K562 (cell line): ENCODE data around the gene MYBL2. TPM values are rescaled to one million over a fixed set of nuclear protein-coding genes. Genes with fewer than 3 reads are reported as not detected.
A peak's percentile ranks its signal among the peaks of the same experiment; 100 is the strongest.

Source experiments
- ATAC-seq: fragments of 200-7000 bp; cut with Tn5 transposase; 3 replicates; pipeline ENCODE4 v1.9.1; 2020; ENCODE audit warnings: moderate library complexity
- BruUV-seq: library from RNA; stranded (reverse); fragments of 400-500 nt; replicated peaks from 2 replicates; lab custom pipeline; 2021; lab: Mats Ljungman, UMichigan
- CTCF ChIA-PET: fragments of 300-600 bp; formaldehyde crosslinking; extraction: SDS; loops from one replicate; lab custom pipeline; 2021; ENCODE audit warnings: low intra/inter-chr PET ratio; lab: Yijun Ruan, JAX
- POLR2A ChIA-PET: fragments of 300-600, 350-650 bp; sonication (Branson Sonifier 250); formaldehyde crosslinking; extraction: SDS; loops from one replicate; lab custom pipeline; 2021; ENCODE audit warnings: antibody characterized with exemption, inconsistent platforms; lab: Yijun Ruan, JAX
- DNase-seq, 4 experiments: peaks; one replicate each; pipeline versions ENCODE4 v3.0.0 to v3.0.0-alpha.2; 2011 to 2018; ENCODE audit warnings: low spot score in 3 of 4, mixed read lengths in 3 of 4; ENCODE audit errors: extremely low read depth in 1 of 4
- FAIRE-seq: peaks from 2 replicates; lab custom pipeline; 2011; peaks lifted over from hg19 to GRCh38; lab: Jason Lieb, UNC
- H2AFZ ChIP-seq: 2 replicates; pipeline ENCODE4 v1.6.0; 2011; ENCODE audit warnings: low read depth, low read length, control low read depth, inconsistent platforms
- H3K27ac ChIP-seq: fragments of 200-600 bp; 3 replicates; pipeline ENCODE4 v1.8.0; 2011; ENCODE audit warnings: low read depth, mild to moderate bottlenecking, control low read depth, inconsistent platforms, low read length, moderate library complexity, mixed read lengths; ENCODE audit errors: extremely low read depth
- H3K27me3 ChIP-seq, 2 experiments: fragments of 300-600 bp in 1 of 2; 2 replicates in 1 of 2; 3 replicates in 1 of 2; pipeline versions ENCODE4 v1.6.0 to v1.8.0; 2011; ENCODE audit warnings: inconsistent platforms in 2 of 2, low read length in 2 of 2, mild to moderate bottlenecking in 1 of 2, mixed read lengths in 1 of 2, moderate library complexity in 1 of 2; ENCODE audit not compliant: control insufficient read depth in 2 of 2, insufficient read depth in 2 of 2
- H3K36me3 ChIP-seq: fragments of 300-600 bp; 3 replicates; pipeline ENCODE4 v1.8.0; 2011; ENCODE audit warnings: mild to moderate bottlenecking, low read length, inconsistent platforms; ENCODE audit not compliant: control insufficient read depth, insufficient read depth
- H3K4me1 ChIP-seq, 2 experiments: fragments of 200-600 bp in 1 of 2; replicated peaks in 1 of 2; 2 replicates in 1 of 2; 3 replicates in 1 of 2; pipeline versions ENCODE4 v1.5.1 to v1.8.0; 2011; ENCODE audit warnings: inconsistent platforms in 2 of 2, low read length in 2 of 2, mild to moderate bottlenecking in 1 of 2, mixed read lengths in 1 of 2, moderate library complexity in 1 of 2; ENCODE audit not compliant: control insufficient read depth in 2 of 2, insufficient read depth in 2 of 2
- H3K4me2 ChIP-seq: 2 replicates; pipeline ENCODE4 v1.6.1; 2011; ENCODE audit warnings: low read length, control low read depth, inconsistent platforms, mixed read lengths; ENCODE audit not compliant: insufficient read depth
- H3K4me3 ChIP-seq: fragments of 200-600 bp; sonication (generic), shearing (Covaris generic); 2 replicates; pipeline ENCODE4 v1.5.1; 2016; ENCODE audit warnings: control low read depth, inconsistent platforms
- H3K79me2 ChIP-seq: fragments of 200-600 bp; 3 replicates; pipeline ENCODE4 v1.8.0; 2011; ENCODE audit warnings: low read length, inconsistent platforms; ENCODE audit not compliant: control insufficient read depth, insufficient read depth
- H3K9ac ChIP-seq, 2 experiments: 2 replicates each; pipeline versions ENCODE4 v1.6.0 to v1.6.1; 2011; ENCODE audit warnings: low read depth in 2 of 2, low read length in 2 of 2, control low read depth in 1 of 2, inconsistent platforms in 1 of 2, mild to moderate bottlenecking in 1 of 2, mixed read lengths in 1 of 2; ENCODE audit not compliant: insufficient read depth in 1 of 2
- H3K9me1 ChIP-seq: one replicate; pipeline ENCODE4 v1.6.0; 2011; ENCODE audit warnings: inconsistent platforms, mild to moderate bottlenecking, low read length, moderate library complexity; ENCODE audit not compliant: control insufficient read depth, insufficient read depth
- H3K9me3 ChIP-seq: replicated peaks from 2 replicates; pipeline ENCODE4 v1.5.1; 2011; ENCODE audit warnings: low read depth, low read length, inconsistent platforms; ENCODE audit not compliant: control insufficient read depth, insufficient read depth
- H4K20me1 ChIP-seq: replicated peaks from 2 replicates; pipeline ENCODE4 v1.6.1; 2011; ENCODE audit warnings: low read length, inconsistent platforms, mixed read lengths; ENCODE audit not compliant: control insufficient read depth, insufficient read depth
- ARID1B ChIP-seq: fragments of 450-650 bp; IDR thresholded peaks from 2 replicates; pipeline ENCODE4 v1.6.1; 2016; ENCODE audit warnings: antibody characterized with exemption, mild to moderate bottlenecking, inconsistent platforms
- BMI1 ChIP-seq: fragments of 150-350 bp; IDR thresholded peaks from 2 replicates; pipeline ENCODE4 v1.6.1; 2014; ENCODE audit warnings: low read length
- CBFA2T2 ChIP-seq: fragments of 450-650 bp; conservative IDR thresholded peaks from 2 replicates; pipeline ENCODE4 v1.6.1; 2017; ENCODE audit warnings: mild to moderate bottlenecking
- CBFA2T3 ChIP-seq: fragments of 450-650 bp; IDR thresholded peaks from 2 replicates; pipeline ENCODE4 v1.6.1; 2017
- CSDE1 ChIP-seq, 2 experiments: fragments of 450-650 bp; IDR thresholded peaks; 2 replicates each; pipeline ENCODE4 v1.6.1; 2016; ENCODE audit warnings: mild to moderate bottlenecking in 1 of 2
- FOXM1 ChIP-seq, 2 experiments: fragments of 450-650 bp in 1 of 2; sonication (generic) in 1 of 2; formaldehyde crosslinking in 1 of 2; IDR thresholded peaks; 2 replicates each; pipeline versions ENCODE4 v1.6.1 to v1.9.0; 2017 to 2022; ENCODE audit warnings: low read depth in 2 of 2, mild to moderate bottlenecking in 2 of 2, missing genetic modification reagents in 1 of 2, moderate library complexity in 1 of 2
- HDAC1 ChIP-seq, 2 experiments: fragments of 450-650 bp; IDR thresholded peaks; 2 replicates each; pipeline ENCODE4 v1.6.1; 2016 to 2017; ENCODE audit warnings: inconsistent platforms in 1 of 2, mild to moderate bottlenecking in 1 of 2, moderate library complexity in 1 of 2
- HOXB6 ChIP-seq: fragments of 250-450 bp; sonication (Bioruptor Pico); IDR thresholded peaks from 2 replicates; pipeline ENCODE4 v1.5.1; 2022; ENCODE audit warnings: mild to moderate bottlenecking, borderline replicate concordance
- MAZ ChIP-seq, 2 experiments: fragments of 450-650 bp in 1 of 2; sonication (generic) in 1 of 2; formaldehyde crosslinking; IDR thresholded peaks in 1 of 2; conservative IDR thresholded peaks in 1 of 2; 2 replicates each; pipeline versions ENCODE4 v1.4.0 to v1.5.0; 2020; ENCODE audit warnings: mild to moderate bottlenecking in 1 of 2, missing genetic modification reagents in 1 of 2
- RFX1 ChIP-seq: fragments of 450-650 bp; IDR thresholded peaks from 2 replicates; pipeline ENCODE4 v1.6.1; 2016; ENCODE audit warnings: mild to moderate bottlenecking, moderate library complexity
- STAT5A ChIP-seq: IDR thresholded peaks from 2 replicates; pipeline ENCODE4 v1.6.1; 2012; ENCODE audit warnings: low read length, inconsistent platforms, borderline replicate concordance
- SUPT5H ChIP-seq: fragments of 450-650 bp; IDR thresholded peaks from 2 replicates; pipeline ENCODE4 v1.6.1; 2016
- TAL1 ChIP-seq: fragments of 450-650 bp; IDR thresholded peaks from 2 replicates; pipeline ENCODE4 v1.6.1; 2016; ENCODE audit warnings: mild to moderate bottlenecking
- TCF3 ChIP-seq: sonication (generic); formaldehyde crosslinking; IDR thresholded peaks from 2 replicates; pipeline ENCODE4 v1.4.0; 2020; ENCODE audit warnings: mild to moderate bottlenecking, missing genetic modification reagents
- TEAD4 ChIP-seq, 2 experiments: sonication (generic) in 1 of 2; formaldehyde crosslinking in 1 of 2; IDR thresholded peaks; 2 replicates each; pipeline versions ENCODE4 v1.6.1 to v1.8.0; 2012 to 2022; ENCODE audit warnings: borderline replicate concordance in 1 of 2, inconsistent platforms in 1 of 2, low read length in 1 of 2, mild to moderate bottlenecking in 1 of 2, missing genetic modification reagents in 1 of 2
- ZNF232 ChIP-seq: sonication (generic); formaldehyde crosslinking; IDR thresholded peaks from 2 replicates; pipeline ENCODE4 v1.8.0; 2022; ENCODE audit warnings: mild to moderate bottlenecking, missing genetic modification reagents
- WGBS: fragments of 100-300 bp; shearing (Covaris generic); methylation state at CpG from one replicate; pipeline ENCODE4 v1.1.6; 2016; ENCODE audit warnings: low coverage, mixed read lengths; ENCODE audit not compliant: insufficient coverage; ENCODE audit errors: missing lambda C conversion rate; 5-methylcytosine and 5-hydroxymethylcytosine counted together
- in situ Hi-C: fragments of 300-500 bp; cut with MboI; formaldehyde crosslinking; loops from 4 replicates; pipeline ENCODE4 v1.15.0; 2018; ENCODE audit warnings: inconsistent platforms, mixed read lengths
- intact Hi-C: fragments of 100-400 bp; cut with micrococcal nuclease; formaldehyde crosslinking; loops from 2 replicates; pipeline ENCODE4 v1.14.2; 2022
- polyA plus RNA-seq, 8 experiments: library from polyadenylated mRNA; depleted of rRNA in 4 of 8; stranded (reverse) in 5 of 8; unstranded in 3 of 8; fragments of >200 nt; fragmentation: Nextera tagmentation in 2 of 8; fragmentation: Illumina TruSeq in 1 of 8; extraction: Ambion mirVana in 2 of 8; extraction: Trizol in 1 of 8; gene quantifications; 2 replicates each; pipeline versions ENCODE4 v1.2.1 to v1.2.3, GENCODE V29; 2011 to 2014; ENCODE audit warnings: inconsistent platforms in 1 of 8, missing spikeins in 1 of 8
- total RNA-seq, 7 experiments: library from RNA; depleted of rRNA in 6 of 7; stranded (reverse); fragments of >200 nt in 6 of 7; fragmentation: Illumina TruSeq in 2 of 7; extraction: Trizol in 2 of 7; gene quantifications; 2 replicates each; pipeline versions ENCODE4 v1.2.1 to v1.2.3, GENCODE V29; 2011 to 2021; ENCODE audit warnings: low replicate concordance in 1 of 7

MYBL2 gene
- total and polyA plus RNA-seq, 9 of the 15 experiments (the other 6 are each of a cell fraction or from before 2014, with no cell fraction given) = 4.4 to 169 (median 52.5) TPM

DNA sequence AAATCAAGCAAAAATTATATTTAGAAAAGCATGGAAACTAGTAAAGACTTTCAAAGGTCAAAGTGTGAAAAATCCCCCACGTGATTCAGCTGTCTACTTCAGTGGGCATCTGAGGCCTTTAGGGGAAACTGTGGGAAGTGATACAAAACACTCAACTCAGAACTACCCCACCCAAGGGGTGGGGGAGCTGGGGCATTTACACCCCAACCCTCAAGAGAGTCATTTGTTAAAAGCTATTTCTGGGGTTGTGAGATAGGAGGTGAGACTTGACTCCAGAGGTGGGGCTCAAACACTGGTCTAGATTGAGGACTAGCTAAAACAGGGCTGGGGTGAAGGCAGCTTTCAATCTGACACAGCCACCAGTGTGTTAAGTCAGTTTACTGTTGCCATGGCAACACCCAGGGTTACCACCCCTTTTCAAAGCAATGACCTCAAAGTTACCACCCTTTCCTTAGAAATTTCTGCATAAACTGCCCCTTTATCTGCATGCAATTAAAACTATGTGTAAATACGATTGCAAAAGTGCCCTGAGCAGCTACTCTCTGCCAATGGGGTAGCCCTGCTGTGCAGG lies 69.8 kb downstream of the MYBL2 start:
- Histone ChIP-seq H3K27me3 (peaks cover 24 to 37% of the 10 kb centered on the region in 2 experiments; a peak in 4 of 5 replicates), H3K9me1 (no peaks in the 10 kb centered on the region), H4K20me1 (no peaks in the 10 kb centered on the region; the same call in 1 of the 2 replicates), H3K79me2 (no peaks in the 10 kb centered on the region), H3K27ac (no peak overlapping the region), H3K36me3 (no peaks in the 10 kb centered on the region), H2AFZ (no peak overlapping the region), H3K4me1 (no peaks in the 10 kb centered on the region; a peak in 1 of 5 replicates), H3K9me3 (no peaks in the 10 kb centered on the region), H3K9ac (no peak overlapping the region), H3K4me2 (no peak overlapping the region), H3K4me3 (no peak overlapping the region)
- peak; percentile 34 to 61 (median 44) for DNase-seq
- TF ChIP-seq RFX1 (peak; percentile 95), CSDE1 (IDR thresholded peaks at IDR 0.05) (0 out of 4 replicates have a peak, but pooled peaks of 1 of the 2 experiments have one; percentile 30), BMI1 (peak; percentile 40; the same call in 1 of the 2 replicates), TEAD4 (IDR thresholded peaks at IDR 0.05; ENCODE audit: low read length) (no peak), TEAD4 (CRISPR knock-in tag; IDR thresholded peaks at IDR 0.05; ENCODE audit: borderline replicate concordance) (no peak)
- CTCF ChIA-PET = no interaction called here
- no TSS peak for BruUV-seq
- POLR2A ChIA-PET = interaction anchor here (1.2 to 1.5 kb wide), 2 partner anchors 11 to 19 kb away, joined by 3 to 5 read pairs; no protein-coding TSS in a partner anchor
- no peak for FAIRE-seq
- WGBS = 0% methylated on average over 2 of the region's 2 CpGs
- intact Hi-C loops = no loop called here
- in situ Hi-C loops = no loop called here
- peak; percentile 52; the same call in 1 of the 3 replicates for ATAC-seq

GRCh38 chr20:43737925-43738324 lies 71.0 kb downstream of the MYBL2 start:
- no TSS peak for BruUV-seq
- no peak for FAIRE-seq
- Histone ChIP-seq H3K4me2 (no peak overlapping the region), H3K9me3 (no peaks in the 10 kb centered on the region), H3K36me3 (no peaks in the 10 kb centered on the region), H3K4me3 (no peak overlapping the region), H3K27me3 (peaks cover 22 to 37% of the 10 kb centered on the region in 2 experiments; a peak in 4 of 5 replicates), H3K9ac (no peak overlapping the region), H3K9me1 (no peaks in the 10 kb centered on the region), H3K79me2 (no peaks in the 10 kb centered on the region), H4K20me1 (no peaks in the 10 kb centered on the region; the same call in 1 of the 2 replicates), H3K4me1 (no peaks in the 10 kb centered on the region; a peak in 1 of 5 replicates), H3K27ac (no peak overlapping the region), H2AFZ (no peak overlapping the region)
- TF ChIP-seq HOXB6 (CRISPR knock-in tag) (no peak), CBFA2T2 (peak; percentile 63), ARID1B (0 out of 2 replicates have a peak, but pooled peaks have one; percentile 9), TEAD4 (IDR thresholded peaks at IDR 0.05; ENCODE audit: low read length) (peak; percentile 37; the same call in 1 of the 2 replicates), TEAD4 (CRISPR knock-in tag; IDR thresholded peaks at IDR 0.05; ENCODE audit: borderline replicate concordance) (no peak), STAT5A (no peak), TCF3 (CRISPR knock-in tag) (peak; percentile 55), HDAC1 (IDR thresholded peaks at IDR 0.05) (no peak), ZNF232 (CRISPR knock-in tag) (no peak), TAL1 (peak; percentile 40; the same call in 1 of the 2 replicates), FOXM1 (IDR thresholded peaks at IDR 0.05; ENCODE audit: low read depth) (no peak), FOXM1 (CRISPR knock-in tag; IDR thresholded peaks at IDR 0.05; ENCODE audit: low read depth) (no peak), SUPT5H (no peak), MAZ (CRISPR knock-in tag; conservative IDR thresholded peaks at IDR 0.05 in 1 of 2, IDR thresholded peaks at IDR 0.05 in 1 of 2) (no peak), CBFA2T3 (peak; percentile 71)
- CTCF ChIA-PET = no interaction called here
- intact Hi-C loops = no loop called here
- in situ Hi-C loops = no loop called here
- POLR2A ChIA-PET = interaction anchor here (1.5 kb wide), 1 partner anchor 12 kb away, joined by 3 read pairs; no protein-coding TSS in a partner anchor
- WGBS = 0% methylated on average over 7 of the region's 7 CpGs
- no peak; the same call in 2 of the 3 replicates for ATAC-seq
- DNase-seq = no peak
